ENCODE measurements around the gene ING5.

GRCh38 chr2:241680044-241680443, 21.8 kb upstream of the ING5 start:
- no peak for TF ChIP-seq CTCF (IDR thresholded peaks at IDR 0.05)
- TF ChIP-seq POLR2A (IDR thresholded peaks at IDR 0.05) = no peak
- no peak for TF ChIP-seq EP300 (IDR thresholded peaks at IDR 0.05)
